Activated T-cell treated with anti-CD3 and anti-CD28 coated beads, Interleukin-2, amount 50 U/mL, for 72 hours (primary cell): ENCODE results near the gene PCP4L1. TPM values are rescaled to one million over a fixed set of nuclear protein-coding genes. Genes with fewer than 3 reads are reported as not detected.
"Not testable (repeated sequence)": the region's sequence is repeated elsewhere in the genome, so short reads cannot be mapped to it uniquely, and the experiment has no call there.

Experiments
- ATAC-seq, 2 donors: fragments of 150-1000 bp; cut with Tn5 transposase; replicated peaks in 1 of 2; 2 replicates each; pipeline ENCODE4 v1.10.0; 2021; ENCODE audit warnings: moderate library complexity in 2 of 2, mild to moderate bottlenecking in 1 of 2
- DNase-seq, 2 donors: peaks; one replicate each; pipeline ENCODE4 v3.0.0; 2021 to 2022; ENCODE audit warnings: mixed read lengths in 1 of 2
- H3K27ac Mint-ChIP-seq: one replicate; pipeline ENCODE4 v1.8.0; 2022; ENCODE audit warnings: mild to moderate bottlenecking, moderate library complexity, mixed read lengths
- H3K27me3 Mint-ChIP-seq: one replicate; pipeline ENCODE4 v1.8.0; 2022; ENCODE audit warnings: low read depth, mixed read lengths
- H3K36me3 Mint-ChIP-seq, 2 donors: one replicate each; pipeline ENCODE4 v1.8.0; 2022; ENCODE audit warnings: mixed read lengths in 2 of 2, mild to moderate bottlenecking in 1 of 2; ENCODE audit not compliant: insufficient read depth in 2 of 2
- H3K4me1 Mint-ChIP-seq: one replicate; pipeline ENCODE4 v1.8.0; 2022; ENCODE audit warnings: low read depth, mixed read lengths
- H3K4me3 Mint-ChIP-seq, 2 donors: one replicate each; pipeline ENCODE4 v1.8.0; 2022; ENCODE audit warnings: mild to moderate bottlenecking in 2 of 2, mixed read lengths in 2 of 2, moderate library complexity in 2 of 2
- H3K9me3 Mint-ChIP-seq, 2 donors: one replicate each; pipeline ENCODE4 v1.8.0; 2022; ENCODE audit warnings: mixed read lengths in 2 of 2
- total RNA-seq, 2 donors: library from RNA; stranded (reverse); gene quantifications; one replicate each; pipeline ENCODE4 v1.2.3, GENCODE V29; 2022

Gene PCP4L1
- total RNA-seq, 2 donors from 2014 or later, result 0.55 to 1.2 TPM

- Mint-ChIP-seq H3K9me3 (no peaks in the 10 kb centered on the region), H3K27ac (no peak overlapping the region), H3K36me3 (peaks cover 1% of the 10 kb centered on the region in 2 donors), H3K4me3 (no peak overlapping the region), H3K27me3 (no peaks in the 10 kb centered on the region), H3K4me1 (peaks cover 42% of the 10 kb centered on the region)
- DNase-seq (no peak), ATAC-seq (no peak)
These were observed 34.5 kb upstream of the PCP4L1 start for GRCh38 chr1:161223805-161224694.

DNA sequence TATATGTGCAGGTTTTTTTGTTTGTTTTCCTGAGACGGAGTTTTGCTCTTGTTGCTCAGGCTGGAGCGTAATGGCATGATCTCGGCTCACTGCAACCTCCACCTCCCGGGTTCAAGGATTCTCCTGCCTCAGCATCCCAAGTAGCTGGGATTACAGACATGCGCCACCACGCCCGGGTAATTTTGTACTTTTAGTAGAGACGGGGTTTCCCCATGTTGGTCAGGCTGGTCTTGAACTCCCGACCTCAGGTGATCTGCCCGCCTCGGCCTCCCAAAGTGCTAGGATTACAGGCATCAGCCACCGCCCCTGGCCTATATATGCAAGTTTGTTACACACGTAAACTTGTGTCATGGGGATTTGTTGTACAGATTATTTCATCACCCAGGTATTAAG lies 33.9 kb upstream of the PCP4L1 start:
- not testable (repeated sequence) for H3K27me3 Mint-ChIP-seq, H3K27ac Mint-ChIP-seq

DNA sequence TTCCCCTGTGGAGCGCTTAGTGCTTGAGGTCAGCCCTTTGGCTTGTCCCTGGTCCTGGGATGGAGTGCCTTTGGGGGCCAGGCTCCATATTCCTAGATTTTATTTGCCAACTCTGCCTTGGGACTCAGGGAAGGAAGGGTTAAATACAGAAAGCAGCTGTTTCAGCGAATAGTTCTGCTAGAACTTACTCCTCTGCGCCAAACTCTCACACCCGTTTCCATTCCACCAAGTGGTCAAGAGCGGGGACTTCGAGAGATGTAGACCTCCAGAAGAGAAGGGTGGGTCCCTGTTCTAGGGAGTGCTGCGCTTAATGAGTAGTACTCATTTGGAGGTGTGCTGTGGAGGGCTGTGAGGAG lies 33.4 kb upstream of the PCP4L1 start:
- Mint-ChIP-seq H3K36me3 (peaks cover 1% of the 10 kb centered on the region in 2 donors), H3K4me3 (peak overlapping the region in 1 of 2 donors; percentile 17), H3K27ac (peak overlapping the region; percentile 25), H3K27me3 (no peaks in the 10 kb centered on the region), H3K4me1 (peaks cover 31% of the 10 kb centered on the region), H3K9me3 (no peaks in the 10 kb centered on the region)
- ATAC-seq, result peak; percentile 10 to 16
- no peak for DNase-seq

More for the DNA sequence above, 33.9 kb upstream of the PCP4L1 start:
- DNase-seq, ATAC-seq, H3K36me3 Mint-ChIP-seq, H3K4me3 Mint-ChIP-seq, H3K9me3 Mint-ChIP-seq: not testable (repeated sequence)
- H3K4me1 Mint-ChIP-seq, result peaks cover 35% of the 10 kb centered on the region

GRCh38 chr1:161225534-161226319 lies 32.8 kb upstream of the PCP4L1 start, which contains the start of gene TOMM40L:
TOMM40L (plus strand) TSS chr1:161226060; CDS start chr1:161226490, 430 bp downstream.
- Mint-ChIP-seq H3K9me3 (no peaks in the 10 kb centered on the region), H3K27ac (peak within 1 kb of the TSS; percentile 92), H3K4me3 (peak within 1 kb of the TSS; percentile 94 to 100), H3K36me3 (peaks cover 1% of the 10 kb centered on the region in 2 donors), H3K27me3 (no peaks in the 10 kb centered on the region), H3K4me1 (peaks cover 31% of the 10 kb centered on the region)
- ATAC-seq (peak; percentile 98), DNase-seq (peak; percentile 88 to 93)

DNA sequence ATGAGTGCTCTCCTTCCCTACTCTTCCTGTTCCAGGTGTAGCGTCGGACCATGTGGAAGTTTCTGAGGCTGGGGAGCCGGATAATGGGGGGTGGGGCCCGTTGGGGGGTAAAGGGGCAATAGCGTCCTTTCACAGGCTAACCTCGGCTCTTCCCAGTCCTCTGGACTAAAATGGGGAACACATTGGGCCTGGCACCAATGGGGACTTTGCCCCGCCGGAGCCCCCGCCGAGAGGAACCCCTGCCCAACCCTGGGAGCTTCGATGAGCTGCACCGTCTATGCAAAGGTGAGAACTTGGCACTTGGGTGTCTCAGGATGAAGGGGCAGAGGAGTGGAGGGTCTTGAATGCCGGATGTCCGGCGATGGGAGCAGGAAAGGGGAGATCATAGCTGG lies 32.2 kb upstream of the PCP4L1 start:
- ATAC-seq (no peak), DNase-seq (no peak)
- Mint-ChIP-seq H3K4me1 (peaks cover 34% of the 10 kb centered on the region), H3K27me3 (no peaks in the 10 kb centered on the region), H3K36me3 (peaks cover 1% of the 10 kb centered on the region in 2 donors), H3K4me3 (peak overlapping the region; percentile 94 to 100), H3K27ac (peak overlapping the region; percentile 92), H3K9me3 (no peaks in the 10 kb centered on the region)

DNA sequence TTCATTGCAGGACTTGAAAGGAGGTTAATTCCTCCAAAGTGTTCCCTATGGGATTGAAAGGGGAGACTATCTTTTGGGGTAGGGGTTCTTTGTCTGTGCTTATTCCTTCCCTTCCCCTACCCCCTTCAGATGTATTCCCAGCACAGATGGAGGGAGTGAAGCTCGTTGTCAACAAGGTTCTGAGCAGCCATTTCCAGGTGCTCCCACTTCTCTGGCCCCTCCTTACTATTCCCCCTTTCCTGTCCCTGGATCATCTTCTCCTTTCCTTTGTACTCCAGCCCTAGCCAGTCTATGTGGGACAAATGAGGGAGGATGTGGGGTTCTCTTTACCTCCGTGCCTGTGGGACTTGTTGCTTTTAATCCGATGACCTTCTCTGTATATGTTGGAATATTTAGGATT lies 31.8 kb upstream of the PCP4L1 start:
- Mint-ChIP-seq H3K4me3 (peak overlapping the region; percentile 94 to 100), H3K27me3 (no peaks in the 10 kb centered on the region), H3K36me3 (peaks cover 1% of the 10 kb centered on the region in 2 donors), H3K27ac (no peak overlapping the region), H3K9me3 (no peaks in the 10 kb centered on the region), H3K4me1 (peaks cover 34% of the 10 kb centered on the region)
- ATAC-seq (no peak), DNase-seq (no peak)

DNA sequence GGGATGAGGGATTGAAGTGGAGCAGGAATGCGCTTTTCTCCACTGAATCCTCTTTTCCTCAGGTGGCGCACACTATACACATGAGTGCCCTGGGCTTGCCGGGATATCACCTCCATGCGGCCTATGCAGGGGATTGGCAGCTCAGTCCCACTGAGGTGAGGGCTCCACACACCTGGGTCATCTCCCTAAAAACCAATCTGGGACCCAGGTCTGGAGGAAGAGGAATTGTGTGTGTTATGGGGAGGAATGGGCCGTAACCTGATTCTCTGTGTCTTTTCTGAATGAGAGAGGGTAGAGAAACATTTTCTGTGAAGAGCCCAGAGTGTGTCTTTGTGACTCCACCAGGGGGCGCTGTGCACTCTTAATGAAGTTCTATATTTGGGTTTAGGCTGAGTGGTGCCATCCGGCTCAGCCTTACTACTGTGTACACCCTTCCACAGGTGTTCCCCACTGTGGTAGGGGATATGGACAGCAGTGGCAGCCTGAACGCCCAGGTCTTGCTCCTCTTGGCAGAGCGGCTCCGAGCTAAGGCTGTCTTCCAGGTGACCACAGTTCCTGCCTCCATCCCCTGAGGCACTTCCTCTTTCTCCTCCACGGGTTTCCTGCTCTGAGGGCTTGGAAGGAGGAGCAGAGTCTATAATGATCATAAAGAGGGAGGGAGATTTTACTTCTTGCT lies 31.2 kb upstream of the PCP4L1 start:
- H3K4me3 Mint-ChIP-seq, result peak overlapping the region; percentile 94 to 100
- H3K9me3 Mint-ChIP-seq, result no peaks in the 10 kb centered on the region
- H3K27ac Mint-ChIP-seq, result peak overlapping the region; percentile 58
- DNase-seq (peak; percentile 87 to 90), ATAC-seq (peak; percentile 39 to 52)
- peaks cover 34% of the 10 kb centered on the region for H3K4me1 Mint-ChIP-seq
- no peaks in the 10 kb centered on the region for H3K27me3 Mint-ChIP-seq
- peaks cover 1% of the 10 kb centered on the region in 2 donors for H3K36me3 Mint-ChIP-seq

- peak overlapping the region; percentile 58 for H3K27ac Mint-ChIP-seq
- no peaks in the 10 kb centered on the region for H3K27me3 Mint-ChIP-seq
- H3K4me3 Mint-ChIP-seq, result peak overlapping the region; percentile 94 to 100
- DNase-seq (no peak), ATAC-seq (no peak)
- H3K36me3 Mint-ChIP-seq, result peaks cover 1% of the 10 kb centered on the region in 2 donors
- H3K4me1 Mint-ChIP-seq, result peaks cover 34% of the 10 kb centered on the region
- H3K9me3 Mint-ChIP-seq, result no peaks in the 10 kb centered on the region
These were observed 30.5 kb upstream of the PCP4L1 start for GRCh38 chr1:161228032-161228431.

DNA sequence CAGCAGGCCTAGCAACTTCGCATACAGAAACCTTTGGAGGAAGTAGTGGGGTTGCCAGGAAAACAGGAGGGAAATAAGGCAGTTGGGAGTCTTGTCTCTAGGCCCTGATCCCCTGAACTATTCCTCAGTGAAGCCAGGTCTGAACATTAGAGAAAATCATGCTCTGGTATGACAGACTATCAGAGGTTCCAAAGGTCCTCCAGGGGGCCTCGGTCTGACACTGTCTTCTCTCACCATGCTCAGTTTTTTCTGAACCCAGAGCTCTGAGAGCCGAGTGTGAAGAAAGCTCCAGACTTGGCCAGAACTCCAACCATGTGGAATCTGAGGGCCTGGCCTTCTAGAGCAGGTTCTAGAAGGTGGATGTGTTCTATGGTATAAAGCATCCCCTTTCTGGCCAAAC lies 28.6 kb upstream of the PCP4L1 start:
- ATAC-seq, result no peak
- H3K4me3 Mint-ChIP-seq, result no peak overlapping the region
- H3K27ac Mint-ChIP-seq, result no peak overlapping the region
- DNase-seq, result no peak
- H3K4me1 Mint-ChIP-seq, result peaks cover 34% of the 10 kb centered on the region
- H3K27me3 Mint-ChIP-seq, result no peaks in the 10 kb centered on the region
- H3K9me3 Mint-ChIP-seq, result no peaks in the 10 kb centered on the region
- H3K36me3 Mint-ChIP-seq, result peaks cover 1% of the 10 kb centered on the region in 2 donors

- DNase-seq (no peak), ATAC-seq (no peak)
- peaks cover 1% of the 10 kb centered on the region in 2 donors for H3K36me3 Mint-ChIP-seq
- H3K4me1 Mint-ChIP-seq, result peaks cover 30% of the 10 kb centered on the region
- H3K27me3 Mint-ChIP-seq, result no peaks in the 10 kb centered on the region
- no peak overlapping the region for H3K27ac Mint-ChIP-seq
- no peak overlapping the region for H3K4me3 Mint-ChIP-seq
- no peaks in the 10 kb centered on the region for H3K9me3 Mint-ChIP-seq
These were observed 27.8 kb upstream of the PCP4L1 start for GRCh38 chr1:161230762-161231161.

- H3K27ac Mint-ChIP-seq, result no peak overlapping the region
- peaks cover 8% of the 10 kb centered on the region for H3K4me1 Mint-ChIP-seq
- no peak overlapping the region for H3K4me3 Mint-ChIP-seq
- no peaks in the 10 kb centered on the region for H3K36me3 Mint-ChIP-seq
- DNase-seq (no peak), ATAC-seq (no peak)
- no peaks in the 10 kb centered on the region for H3K9me3 Mint-ChIP-seq
- no peaks in the 10 kb centered on the region for H3K27me3 Mint-ChIP-seq
These were observed 25.4 kb upstream of the PCP4L1 start for GRCh38 chr1:161233102-161233501.

DNA sequence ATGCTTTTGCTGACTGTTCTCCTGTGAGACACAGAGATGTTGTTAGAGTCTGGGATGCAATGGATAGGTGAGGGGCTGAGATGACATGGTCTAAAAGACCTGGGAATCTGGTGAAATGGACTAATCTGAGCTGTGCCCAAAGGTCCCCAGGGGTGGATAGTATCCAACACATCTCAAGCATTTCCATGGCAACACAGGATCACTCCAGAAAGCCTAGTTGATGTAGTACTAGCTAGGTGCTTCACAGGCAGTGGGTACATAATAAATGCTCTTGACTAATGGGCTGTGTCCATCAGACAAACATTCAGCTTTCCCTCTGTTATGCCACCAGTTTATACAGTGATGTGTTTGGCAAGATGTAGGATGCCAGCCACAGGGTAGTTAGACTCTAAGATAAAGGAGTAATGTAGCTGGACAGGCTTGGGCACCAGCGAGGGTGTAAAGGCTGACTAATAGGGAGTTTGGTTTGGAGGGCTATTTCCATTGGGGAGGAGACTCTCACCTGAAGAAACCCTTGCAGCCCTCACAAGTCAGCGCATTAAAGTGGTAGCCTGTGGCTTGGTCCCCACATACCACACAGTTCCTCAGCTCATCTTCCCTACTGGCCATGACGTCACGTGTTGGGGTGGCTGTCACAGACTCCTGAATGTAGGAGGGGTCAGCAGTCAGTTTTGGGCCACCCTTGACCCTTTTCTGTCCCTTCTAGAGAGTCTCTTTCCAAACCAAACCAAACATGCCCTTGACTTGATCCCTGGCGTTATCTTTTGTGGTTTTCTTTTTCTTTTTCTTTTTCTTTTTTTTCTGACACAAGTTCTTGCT lies 22.4 kb upstream of the PCP4L1 start:
- Mint-ChIP-seq H3K36me3 (no peaks in the 10 kb centered on the region), H3K4me3 (no peak overlapping the region), H3K27ac (no peak overlapping the region), H3K4me1 (no peaks in the 10 kb centered on the region), H3K27me3 (peaks cover 12% of the 10 kb centered on the region), H3K9me3 (no peaks in the 10 kb centered on the region)
- ATAC-seq (no peak), DNase-seq (no peak)
